ENCODE results near the gene ZNF335.

- TF ChIP-seq GATA3 (IDR thresholded peaks at IDR 0.05; ENCODE audit: low read depth, low read length) (no peak), GATA2 (IDR thresholded peaks at IDR 0.05; ENCODE audit: low read depth, low read length) (no peak)
Observed at GRCh38 chr20:45998337-45998736, 26.3 kb upstream of the ZNF335 start.

Data from SH-SY5Y (cell line).